ENCODE results near the gene DVL3. TPM values are rescaled to one million over a fixed set of nuclear protein-coding genes. Genes with fewer than 3 reads are reported as not detected.

Gene DVL3
- total and polyA plus RNA-seq, 11 donors = 36.3 to 94.2 (median 64.8) TPM

- Histone ChIP-seq H3K36me3 (peaks cover 0 to 66% (median 62%) of the 10 kb centered on the region in 9 donors), H3K9me3 (no peaks in the 10 kb centered on the region), H3K27ac (peak overlapping the region; percentile 90 to 99 (median 96)), H3K4me1 (peaks cover 0 to 60% (median 33%) of the 10 kb centered on the region in 12 donors), H3K4me3 (peak overlapping the region; percentile 64 to 100 (median 97)), H3K27me3 (no peaks in the 10 kb centered on the region)
- peak in 1 of 5 donors; percentile 25 for DNase-seq
- intact Hi-C loops (cut with DNase I) = loop anchor here in 4 of 10 donors (1.0 to 10.0 kb wide), 5 partner anchors 19 to 142 kb away; partner anchors contain the start of genes DVL3 (in 1 of the 4), EIF4G1 (in 1 of the 4) and PSMD2 (in 1 of the 4)
- no peak for ATAC-seq
- TF ChIP-seq CTCF (IDR thresholded peaks at IDR 0.05) (no peak), POLR2A (IDR thresholded peaks at IDR 0.05) (no peak)
- 17 to 21% (median 18%) methylated on average over 8 of the region's 8 CpGs for WGBS, 4 donors
Observed at GRCh38 chr3:184175506-184175905, 20.3 kb downstream of the DVL3 start.

- H3K4me3 ChIP-seq = peak overlapping the region; percentile 64 to 100 (median 97)
- no peak for TF ChIP-seq POLR2A (IDR thresholded peaks at IDR 0.05)
- TF ChIP-seq CTCF (IDR thresholded peaks at IDR 0.05) = no peak
- H3K9me3 ChIP-seq = no peaks in the 10 kb centered on the region
- no peak for ATAC-seq
- peaks cover 0 to 60% (median 33%) of the 10 kb centered on the region in 12 donors for H3K4me1 ChIP-seq
- peak overlapping the region; percentile 49 to 99 (median 96) for H3K27ac ChIP-seq
- intact Hi-C loops (cut with DNase I) = loop anchor here in 4 of 10 donors (1.0 to 10.0 kb wide), 5 partner anchors 19 to 141 kb away; partner anchors contain the start of genes DVL3 (in 1 of the 4), EIF4G1 (in 1 of the 4) and PSMD2 (in 1 of the 4)
- H3K27me3 ChIP-seq = no peaks in the 10 kb centered on the region
- peaks cover 3 to 66% (median 62%) of the 10 kb centered on the region in 9 donors for H3K36me3 ChIP-seq
- 26 to 34% (median 29%) methylated on average over 3 of the region's 3 CpGs for WGBS, 4 donors
- no peak for DNase-seq
Observed at GRCh38 chr3:184175981-184176376, 20.8 kb downstream of the DVL3 start.

GRCh38 chr3:184176377-184177330 is 21.5 kb downstream of the DVL3 start:
- no peaks in the 10 kb centered on the region for H3K27me3 ChIP-seq
- DNase-seq = peak; percentile 69 to 83 (median 77)
- H3K27ac ChIP-seq = peak overlapping the region; percentile 49 to 99 (median 96)
- ATAC-seq = peak; percentile 24 to 60 (median 52)
- H3K36me3 ChIP-seq = peaks cover 7 to 66% (median 62%) of the 10 kb centered on the region in 9 donors
- no peaks in the 10 kb centered on the region for H3K9me3 ChIP-seq
- intact Hi-C loops (cut with DNase I) = loop anchor here in 3 of 10 donors (1.0 to 10.0 kb wide), 4 partner anchors 9 to 141 kb away; partner anchors contain the start of genes EIF4G1 (in 1 of the 3) and PSMD2 (in 1 of the 3)
- peak overlapping the region in 11 of 12 donors; percentile 64 to 100 (median 97) for H3K4me3 ChIP-seq
- WGBS, 4 donors = 10 to 25% (median 19%) methylated on average over 12 to 19 of the region's 19 CpGs
- peaks cover 0 to 60% (median 33%) of the 10 kb centered on the region in 12 donors for H3K4me1 ChIP-seq
- TF ChIP-seq POLR2A (IDR thresholded peaks at IDR 0.05) = no peak
- TF ChIP-seq CTCF (IDR thresholded peaks at IDR 0.05) = no peak

Data from heart left ventricle (tissue), 16 donors.